HG03060 (cell line): ENCODE data around the gene UBE2O.
"Not testable (repeated sequence)": the region's sequence is repeated elsewhere in the genome, so short reads cannot be mapped to it uniquely, and the experiment has no call there.

ENCODE experiments used
- ATAC-seq: cut with Tn5 transposase; IDR thresholded peaks from one replicate; pipeline ENCODE4 v1.9.1; 2021; ENCODE audit warnings: low read depth, moderate number of reproducible peaks; ENCODE audit not compliant: unreplicated experiment

The UBE2O gene

DNA sequence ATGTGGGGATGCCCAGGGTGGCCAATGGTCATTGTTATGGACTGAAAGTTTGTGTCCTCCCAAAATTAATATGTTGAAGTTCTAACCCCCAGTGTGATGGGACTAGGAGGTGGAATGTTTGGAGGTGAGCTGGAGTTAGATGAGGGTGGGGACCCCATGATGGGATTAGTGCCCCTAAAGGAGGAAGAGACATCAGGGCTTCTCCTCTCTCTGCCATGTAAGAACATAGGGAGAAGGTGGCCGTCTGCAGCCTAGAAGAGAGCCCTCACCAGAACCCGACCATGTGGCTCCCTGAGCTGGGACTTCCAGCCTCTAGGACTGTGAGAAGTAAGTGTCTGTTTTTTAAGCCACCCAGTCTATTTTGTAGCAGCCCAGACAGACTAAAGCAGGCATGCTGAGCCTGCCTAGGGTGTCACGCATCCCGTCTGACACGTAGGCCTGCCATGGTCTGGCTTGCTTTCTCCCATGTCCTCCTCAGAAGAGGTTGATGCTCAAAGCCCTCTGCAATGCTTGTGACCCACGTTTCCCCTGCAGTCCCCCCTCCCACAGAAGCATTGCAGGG is 95.3 kb downstream of the UBE2O start:
- ATAC-seq = no peak

DNA sequence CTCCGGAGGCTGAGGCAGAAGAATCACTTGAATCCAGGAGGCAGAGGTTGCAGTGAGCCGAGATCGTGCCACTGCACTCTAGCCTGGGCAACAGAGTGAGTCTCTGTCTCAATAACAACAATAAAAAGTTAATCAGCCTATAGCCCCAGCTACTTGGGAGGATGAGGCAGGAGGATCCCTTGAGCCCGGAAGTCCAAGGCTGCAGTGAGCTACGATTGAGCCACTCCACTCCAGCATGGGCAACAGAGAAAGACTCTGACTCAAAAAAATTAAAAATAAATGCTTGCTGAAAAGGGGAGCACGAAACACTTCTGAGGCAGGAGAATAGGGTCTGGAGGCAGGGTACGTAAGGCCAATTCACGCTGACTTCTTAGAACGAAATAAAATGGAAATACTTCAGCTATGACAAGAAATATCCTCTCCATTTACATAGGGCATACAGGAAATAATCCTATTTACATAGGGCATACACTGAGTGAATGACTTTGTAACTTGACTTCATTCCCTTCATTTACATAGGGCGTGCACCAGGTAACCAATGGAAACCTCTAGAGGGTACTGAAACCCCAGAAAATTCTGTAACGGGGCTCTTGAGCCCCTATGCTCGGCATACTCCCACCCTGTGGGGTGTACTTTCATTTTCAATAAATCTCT is 96.0 kb downstream of the UBE2O start:
- ATAC-seq = no peak

DNA sequence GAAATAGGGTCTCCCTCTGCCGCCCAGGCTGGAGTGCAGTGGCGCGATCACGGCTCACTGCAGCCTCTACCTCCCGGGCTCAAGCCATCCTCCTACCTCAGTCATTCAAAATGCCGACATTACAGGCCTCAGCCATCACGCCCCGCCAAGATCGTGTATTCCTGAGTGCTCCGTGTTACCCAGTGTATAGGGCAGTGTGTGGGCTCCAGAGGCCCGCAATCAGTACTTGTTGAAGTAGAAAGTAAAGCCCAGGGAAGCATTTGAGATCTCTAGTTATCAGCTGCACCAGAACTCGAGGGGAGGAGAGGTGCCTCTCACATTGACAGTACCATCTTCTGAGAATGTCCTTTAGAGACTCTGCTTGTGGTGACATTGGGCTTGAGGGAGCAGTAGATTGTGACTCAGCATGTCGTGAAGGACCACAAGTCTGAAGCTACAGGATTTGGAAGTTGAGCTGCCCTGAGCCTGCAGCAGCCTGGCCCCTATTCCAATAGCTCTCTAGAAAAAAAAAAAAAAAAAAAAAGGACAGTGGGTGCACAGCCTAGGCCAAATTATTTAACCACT is 98.1 kb downstream of the UBE2O start:
- no peak for ATAC-seq

DNA sequence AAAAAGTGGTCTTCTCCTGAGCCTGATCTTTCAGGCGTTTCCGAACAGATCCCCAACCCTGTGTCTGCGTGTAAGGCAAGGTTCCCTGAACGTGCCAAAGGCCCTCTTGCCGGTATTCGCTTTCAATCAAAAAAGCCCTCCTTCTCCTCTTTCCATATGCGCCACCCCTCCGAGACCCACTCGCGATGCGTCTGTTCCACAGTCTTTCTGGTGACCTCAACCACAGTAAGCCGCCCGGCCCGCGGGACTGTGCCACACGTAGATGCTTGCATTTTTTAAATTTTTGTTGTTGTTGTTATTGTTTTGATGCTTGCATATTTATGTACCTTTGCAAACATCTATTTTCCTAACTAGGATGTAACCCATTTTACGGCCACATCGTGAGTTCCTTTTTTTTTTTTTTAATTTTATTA is 98.6 kb downstream of the UBE2O start:
- no peak for ATAC-seq

DNA sequence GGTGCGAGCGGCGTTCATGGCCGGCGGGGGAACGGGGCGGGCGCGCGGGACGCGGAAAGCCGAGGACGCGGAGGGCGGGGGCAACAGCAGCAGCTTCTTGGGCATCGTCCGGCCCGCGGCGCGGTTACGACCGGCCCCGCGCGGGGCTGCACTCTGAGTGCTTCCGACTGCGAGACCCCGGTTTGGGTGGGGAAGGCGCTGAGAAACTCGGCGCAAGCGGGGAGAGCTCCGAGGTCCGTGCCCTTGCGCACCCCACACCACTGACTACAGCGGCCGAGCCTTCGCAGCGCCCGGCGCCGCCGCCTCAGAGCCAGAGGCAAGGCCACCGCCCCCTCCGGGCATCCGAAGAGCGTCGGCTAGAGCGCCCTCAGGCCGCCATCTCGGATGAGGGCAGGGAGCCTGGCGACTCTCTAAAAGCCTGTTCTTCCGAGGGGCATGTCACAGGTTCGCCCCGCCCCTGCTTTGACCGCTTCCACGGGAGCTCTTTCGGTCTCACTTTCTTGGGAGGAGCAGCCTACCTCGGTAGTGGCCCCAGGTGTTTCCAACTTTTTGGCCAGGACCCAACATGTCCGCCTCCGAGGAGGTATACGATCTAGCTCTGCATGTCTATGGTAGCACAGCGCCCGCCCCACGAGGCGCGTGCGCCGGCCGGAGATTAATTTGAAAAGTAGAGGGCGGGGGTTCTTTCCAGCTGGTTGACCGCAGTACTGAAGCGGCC is 99.2 kb downstream of the UBE2O start, which contains the start of gene PRPSAP1:
Gene PRPSAP1, minus strand, starts transcription at position 318 of the 718 bp plus-strand sequence. Its CDS starts 213 bp downstream, at position 105.
- ATAC-seq = no peak

DNA sequence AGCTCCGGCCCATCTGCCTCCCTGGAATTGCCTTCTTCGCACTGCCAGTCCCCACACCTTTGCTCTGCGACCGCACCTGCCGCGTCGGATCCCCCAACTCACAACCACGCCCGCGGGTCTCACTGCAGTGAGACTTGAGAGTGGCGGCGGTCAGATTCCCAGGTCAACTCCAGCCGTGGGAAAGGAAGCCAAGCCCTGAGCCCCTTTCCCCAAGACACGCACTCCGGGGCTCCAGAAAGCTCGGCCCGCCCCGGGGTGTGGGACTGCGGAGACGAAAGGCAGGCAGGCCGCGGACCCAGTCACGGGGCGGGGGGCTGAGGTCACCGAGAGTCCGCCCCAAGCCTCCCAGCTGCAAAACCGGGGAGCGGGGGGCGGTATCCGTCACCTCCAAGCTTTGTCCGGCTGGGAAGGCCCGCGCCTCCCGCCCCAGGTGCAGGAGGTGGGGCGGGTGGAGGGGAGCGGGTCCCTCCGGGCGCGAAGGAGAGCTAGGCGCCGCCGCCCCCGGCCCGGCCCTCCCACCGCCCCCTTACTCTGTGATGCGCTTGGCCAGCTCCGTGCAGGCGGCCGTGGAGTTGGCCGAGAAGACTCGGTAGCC is 99.9 kb downstream of the UBE2O start:
- no peak for ATAC-seq

DNA sequence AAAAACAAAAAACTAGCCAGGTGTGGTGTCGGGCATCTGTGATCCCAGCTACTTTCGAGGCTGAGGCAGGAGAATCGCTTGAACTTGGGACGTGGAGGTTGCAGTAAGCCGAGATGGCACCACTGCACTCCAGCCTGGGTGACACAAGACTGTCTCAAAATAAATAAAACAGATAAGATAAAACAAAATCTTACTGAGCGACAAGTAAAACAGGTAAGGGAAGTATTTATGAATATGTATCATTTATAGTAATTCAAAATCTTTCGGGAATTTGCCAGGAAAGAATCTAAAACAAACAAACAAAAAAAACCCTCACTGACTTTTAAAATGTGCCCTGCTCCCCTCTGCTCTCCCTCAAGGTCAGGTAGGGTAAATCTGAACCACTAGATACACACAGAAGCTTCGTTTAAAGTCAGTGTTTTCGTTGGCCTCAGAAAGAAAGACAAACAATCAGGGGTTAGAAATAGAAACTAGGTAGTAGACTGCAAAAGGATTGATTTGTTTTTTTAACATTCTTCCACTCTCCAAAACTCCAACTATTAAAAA is 101.4 kb downstream of the UBE2O start:
- no peak for ATAC-seq

DNA sequence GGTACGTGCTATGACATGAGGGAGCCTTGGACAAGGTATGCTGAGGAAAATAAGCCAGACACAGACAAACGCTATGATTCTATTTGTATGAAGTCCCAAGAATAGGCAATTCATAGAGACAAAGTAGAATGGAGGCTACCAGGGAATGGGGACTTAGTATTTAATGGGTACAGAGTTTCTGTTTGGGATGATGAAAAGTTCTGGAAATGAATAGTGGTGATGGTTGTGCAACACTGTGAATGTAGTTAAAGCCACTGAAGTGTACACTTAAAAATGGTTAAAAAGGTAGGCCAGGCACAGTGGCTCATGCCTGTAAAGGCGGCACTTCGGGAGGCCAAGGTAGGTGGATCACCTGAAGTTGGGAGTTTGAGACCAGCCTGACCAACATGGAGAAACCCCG is 102.5 kb downstream of the UBE2O start:
- no peak for ATAC-seq

DNA sequence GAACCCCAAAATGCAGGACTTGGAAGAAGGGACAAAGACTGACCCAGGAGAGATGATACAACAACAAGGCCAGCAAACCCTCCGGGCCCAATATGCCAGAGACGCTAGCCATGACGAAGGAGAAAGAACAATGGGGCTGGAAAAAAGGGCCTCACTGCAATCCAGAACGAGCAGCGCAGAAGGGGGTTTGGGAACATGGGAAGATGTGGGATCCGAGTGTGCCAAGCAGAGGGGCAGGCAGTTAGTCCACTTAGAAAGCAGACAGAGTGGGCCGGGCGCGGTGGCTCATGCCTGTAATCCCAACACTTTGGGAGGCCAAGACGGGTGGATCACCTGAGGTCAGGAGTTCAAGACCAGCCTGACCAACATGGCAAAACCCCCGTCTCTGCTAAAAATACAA is 106.0 kb downstream of the UBE2O start:
- not testable (repeated sequence) for ATAC-seq

DNA sequence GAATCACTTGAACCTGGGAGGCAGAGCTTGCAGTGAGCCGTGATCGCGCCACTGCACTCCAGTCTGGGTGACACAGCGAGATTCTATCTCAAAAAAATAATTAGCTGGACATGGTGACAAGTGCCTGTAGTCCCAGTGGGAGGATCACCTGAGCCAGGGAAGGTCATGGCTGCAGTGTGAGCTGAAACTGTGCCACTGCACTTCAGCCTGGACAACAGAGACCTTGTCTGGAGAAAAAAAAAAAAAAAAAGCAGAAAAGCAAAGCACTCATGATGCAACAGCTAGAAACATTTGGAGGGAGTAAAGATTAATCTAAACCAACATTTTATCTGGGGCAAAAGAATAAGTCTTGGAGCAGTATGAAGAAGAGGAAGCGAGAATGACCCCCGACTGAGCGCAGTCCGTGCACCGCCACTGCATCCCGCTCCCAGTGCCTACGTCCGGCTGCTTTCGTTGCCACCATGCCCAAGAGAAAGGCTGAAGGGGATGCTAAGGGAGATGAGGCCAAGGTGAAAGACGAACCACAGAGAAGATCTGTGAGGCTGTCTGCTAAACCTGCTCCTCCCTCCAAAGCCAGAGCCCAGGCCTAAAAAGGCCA is 107.5 kb downstream of the UBE2O start:
- no peak for ATAC-seq

DNA sequence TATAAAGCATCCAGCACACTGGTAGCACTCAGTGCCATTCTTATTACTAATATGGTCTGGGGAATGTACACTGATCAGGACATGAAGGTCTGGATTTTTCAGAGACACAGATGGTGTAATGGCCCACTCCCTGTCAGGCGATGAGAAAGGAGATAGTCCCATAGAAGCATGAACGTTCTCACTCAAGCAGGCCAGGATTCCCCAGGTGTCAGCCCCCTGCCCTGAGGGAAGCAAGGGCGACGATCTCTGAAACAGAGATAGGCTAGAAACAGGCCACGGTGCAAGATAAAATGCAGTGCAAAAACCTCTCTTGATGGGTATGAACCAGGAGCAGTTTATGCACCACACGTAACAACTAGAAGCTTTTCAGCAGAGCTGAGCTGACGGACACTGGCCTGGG is 109.8 kb downstream of the UBE2O start:
- no peak for ATAC-seq

DNA sequence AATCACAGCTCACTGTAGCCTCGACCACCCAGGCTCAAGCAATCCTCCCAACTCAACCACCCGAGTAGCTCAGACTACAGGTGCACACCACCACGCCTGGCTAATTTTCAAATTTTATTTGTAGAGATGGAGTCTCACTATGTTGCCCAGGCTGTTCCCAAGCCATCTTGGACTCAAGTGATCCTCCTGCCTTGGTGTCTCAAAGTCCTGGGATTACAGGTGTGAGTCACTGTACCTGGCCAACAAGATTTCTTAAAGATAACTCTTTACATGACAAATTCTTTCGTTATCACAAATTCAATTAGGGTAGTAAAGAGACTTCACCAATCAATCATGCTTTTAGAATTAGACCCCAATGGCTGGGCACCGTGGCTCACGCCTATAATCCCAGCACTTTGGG is 111.7 kb downstream of the UBE2O start:
- ATAC-seq = no peak
